ENCODE results near the gene CHCHD3. TPM values are rescaled to one million over a fixed set of nuclear protein-coding genes. Genes with fewer than 3 reads are reported as not detected.

CHCHD3 gene
- total and polyA plus RNA-seq, 7 donors: 61.7 to 93.4 (median 63.7) TPM

DNA sequence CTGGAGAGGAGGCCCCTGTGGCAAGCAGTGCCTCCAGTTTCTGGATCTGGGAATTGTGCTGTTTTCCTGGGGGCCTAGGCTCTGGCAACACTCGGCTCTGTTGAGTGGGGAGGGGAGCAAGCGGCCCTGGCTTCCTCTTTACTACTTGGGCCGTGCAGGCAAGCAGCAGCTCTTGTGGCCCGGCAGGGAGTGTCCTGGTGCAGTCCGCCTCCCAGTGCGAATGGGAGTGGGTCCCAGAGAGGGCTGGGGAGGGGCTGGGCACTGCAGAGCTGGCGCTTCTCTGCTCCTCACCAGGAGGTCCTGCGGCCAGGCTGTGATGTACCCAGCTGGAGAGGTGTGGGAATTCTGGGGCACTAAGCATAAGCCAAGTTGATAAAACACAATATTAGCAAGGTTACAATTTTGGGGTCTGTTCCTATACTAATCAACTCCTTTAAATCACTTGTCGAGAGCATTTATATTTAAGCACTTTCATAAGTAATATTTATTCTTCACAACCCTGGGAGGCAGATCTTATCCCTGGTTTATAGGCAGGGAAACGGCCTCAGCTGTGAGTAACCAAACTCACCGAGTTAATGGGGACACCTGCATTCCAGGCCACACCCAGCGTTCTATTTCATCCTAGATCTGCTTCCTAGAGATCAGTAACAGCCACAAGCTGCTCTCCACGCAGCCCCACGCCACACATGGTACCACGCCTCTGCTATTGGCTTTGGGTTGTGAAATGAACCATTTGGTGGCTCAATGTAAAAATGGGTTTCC is 322.2 kb downstream of the CHCHD3 start:
- TF ChIP-seq POLR2A (IDR thresholded peaks at IDR 0.05) (no peak), POLR2AphosphoS5 (IDR thresholded peaks at IDR 0.05) (no peak), EP300 (IDR thresholded peaks at IDR 0.05) (no peak)
- TF ChIP-seq, protein P1, sequence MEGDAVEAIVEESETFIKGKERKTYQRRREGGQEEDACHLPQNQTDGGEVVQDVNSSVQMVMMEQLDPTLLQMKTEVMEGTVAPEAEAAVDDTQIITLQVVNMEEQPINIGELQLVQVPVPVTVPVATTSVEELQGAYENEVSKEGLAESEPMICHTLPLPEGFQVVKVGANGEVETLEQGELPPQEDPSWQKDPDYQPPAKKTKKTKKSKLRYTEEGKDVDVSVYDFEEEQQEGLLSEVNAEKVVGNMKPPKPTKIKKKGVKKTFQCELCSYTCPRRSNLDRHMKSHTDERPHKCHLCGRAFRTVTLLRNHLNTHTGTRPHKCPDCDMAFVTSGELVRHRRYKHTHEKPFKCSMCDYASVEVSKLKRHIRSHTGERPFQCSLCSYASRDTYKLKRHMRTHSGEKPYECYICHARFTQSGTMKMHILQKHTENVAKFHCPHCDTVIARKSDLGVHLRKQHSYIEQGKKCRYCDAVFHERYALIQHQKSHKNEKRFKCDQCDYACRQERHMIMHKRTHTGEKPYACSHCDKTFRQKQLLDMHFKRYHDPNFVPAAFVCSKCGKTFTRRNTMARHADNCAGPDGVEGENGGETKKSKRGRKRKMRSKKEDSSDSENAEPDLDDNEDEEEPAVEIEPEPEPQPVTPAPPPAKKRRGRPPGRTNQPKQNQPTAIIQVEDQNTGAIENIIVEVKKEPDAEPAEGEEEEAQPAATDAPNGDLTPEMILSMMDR (IDR thresholded peaks at IDR 0.05): no peak
- no peak overlapping the region for H3K27ac ChIP-seq
- no peak overlapping the region for H3K4me3 ChIP-seq
- no peak for DNase-seq
- H3K9me3 ChIP-seq: no peaks in the 10 kb centered on the region
- H3K36me3 ChIP-seq: no peaks in the 10 kb centered on the region
- 63 to 81% methylated on average over 15 of the region's 15 CpGs for WGBS, 2 donors
- no peaks in the 10 kb centered on the region for H3K27me3 ChIP-seq
- intact Hi-C loops (cut with DNase I): no loop called here
- no peaks in the 10 kb centered on the region for H3K4me1 ChIP-seq

DNA sequence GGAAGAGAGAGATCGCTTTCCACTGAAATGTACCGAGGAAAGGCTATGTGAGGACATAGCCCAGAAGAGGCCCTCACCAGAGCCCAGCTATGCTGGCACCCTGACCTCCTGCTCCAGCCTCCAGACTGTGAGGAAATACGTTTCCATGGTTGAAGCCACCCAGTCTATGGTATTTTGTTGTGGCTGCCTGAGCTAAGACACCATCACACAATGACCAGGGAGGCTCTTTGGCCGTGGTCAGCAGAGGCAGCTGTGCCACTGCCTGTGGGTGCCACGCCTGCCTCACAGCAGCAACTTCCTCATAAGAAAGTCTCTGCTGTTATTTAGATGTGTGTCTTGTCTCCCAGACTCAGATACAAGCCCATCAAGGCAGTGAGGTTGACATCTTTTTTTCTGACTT is 322.9 kb downstream of the CHCHD3 start:
- Histone ChIP-seq H3K4me3 (no peak overlapping the region), H3K27me3 (no peaks in the 10 kb centered on the region), H3K9me3 (no peaks in the 10 kb centered on the region), H3K4me1 (no peaks in the 10 kb centered on the region), H3K36me3 (no peaks in the 10 kb centered on the region), H3K27ac (no peak overlapping the region)
- DNase-seq: no peak
- intact Hi-C loops (cut with DNase I): no loop called here
- 71 to 81% methylated on average over 5 of the region's 5 CpGs for WGBS, 2 donors
- no peak for TF ChIP-seq POLR2AphosphoS5 (IDR thresholded peaks at IDR 0.05)
- TF ChIP-seq EP300 (IDR thresholded peaks at IDR 0.05): no peak
- TF ChIP-seq, protein P1 (IDR thresholded peaks at IDR 0.05): no peak
- TF ChIP-seq POLR2A (IDR thresholded peaks at IDR 0.05): no peak

DNA sequence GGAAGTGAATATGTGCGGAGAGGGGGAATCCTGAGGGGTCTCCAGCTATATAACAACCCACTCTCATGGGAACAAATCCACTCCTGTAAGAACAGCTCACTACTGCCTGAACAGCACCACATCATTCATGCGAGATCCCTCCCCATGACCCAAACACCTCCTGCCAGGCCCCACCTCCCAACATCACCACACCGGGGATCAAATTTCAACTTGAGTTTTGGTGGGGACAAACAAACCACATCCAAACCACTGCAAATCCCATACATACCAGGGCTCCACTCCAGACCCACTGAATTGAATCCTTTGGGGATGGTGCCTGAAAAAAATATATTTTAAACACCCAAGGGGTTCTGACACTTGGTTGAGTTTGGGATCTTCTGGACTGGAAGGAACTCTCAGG is 324.1 kb downstream of the CHCHD3 start:
- intact Hi-C loops (cut with DNase I): no loop called here
- WGBS, 2 donors: 81 to 82% methylated on average over 3 of the region's 3 CpGs
- Histone ChIP-seq H3K27ac (no peak overlapping the region), H3K9me3 (no peaks in the 10 kb centered on the region), H3K4me3 (no peak overlapping the region), H3K36me3 (no peaks in the 10 kb centered on the region), H3K27me3 (no peaks in the 10 kb centered on the region), H3K4me1 (no peaks in the 10 kb centered on the region)
- TF ChIP-seq, protein P1 (IDR thresholded peaks at IDR 0.05): no peak
- TF ChIP-seq POLR2AphosphoS5 (IDR thresholded peaks at IDR 0.05) (no peak), EP300 (IDR thresholded peaks at IDR 0.05) (no peak), POLR2A (IDR thresholded peaks at IDR 0.05) (no peak)
- no peak for DNase-seq

DNA sequence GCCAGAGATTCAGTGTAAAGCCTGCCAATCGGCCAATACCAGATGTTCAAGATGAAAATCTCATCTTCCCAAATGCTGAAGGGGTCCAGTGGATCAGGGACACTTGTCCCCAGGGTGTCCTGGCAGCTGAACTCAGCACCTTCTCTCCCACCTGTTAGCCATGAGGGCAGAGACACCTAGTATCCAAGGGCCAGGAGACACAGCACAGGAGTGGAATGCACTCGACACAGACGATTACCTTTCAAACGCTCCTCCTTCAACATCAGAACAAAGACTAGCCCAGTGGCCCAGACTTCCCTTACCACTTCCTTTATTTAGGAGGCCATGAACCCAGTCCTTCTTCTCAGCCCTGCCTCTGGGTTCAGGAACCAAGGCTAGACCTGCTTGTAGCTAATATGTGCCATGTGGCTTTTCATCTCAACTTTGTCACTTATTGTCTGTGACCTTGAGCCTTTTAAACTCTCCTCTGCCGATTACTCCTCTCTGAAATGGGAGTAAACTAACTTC is 325.4 kb downstream of the CHCHD3 start:
- no peak for DNase-seq
- intact Hi-C loops (cut with DNase I): no loop called here
- no peak for TF ChIP-seq POLR2A (IDR thresholded peaks at IDR 0.05)
- TF ChIP-seq, protein P1 (IDR thresholded peaks at IDR 0.05): no peak
- TF ChIP-seq POLR2AphosphoS5 (IDR thresholded peaks at IDR 0.05): no peak
- no peak for TF ChIP-seq EP300 (IDR thresholded peaks at IDR 0.05)
- Histone ChIP-seq H3K36me3 (no peaks in the 10 kb centered on the region), H3K4me1 (no peaks in the 10 kb centered on the region), H3K9me3 (no peaks in the 10 kb centered on the region), H3K27me3 (no peaks in the 10 kb centered on the region), H3K4me3 (no peak overlapping the region), H3K27ac (no peak overlapping the region)
- WGBS, 2 donors: 68 to 78% methylated on average over 5 of the region's 5 CpGs
